A673 (cell line): ENCODE data around the gene PCCA. TPM values are rescaled to one million over a fixed set of nuclear protein-coding genes. Genes with fewer than 3 reads are reported as not detected.
"Not testable (repeated sequence)": the region's sequence is repeated elsewhere in the genome, so short reads cannot be mapped to it uniquely, and the experiment has no call there.

Source experiments
- BruUV-seq: library from RNA; stranded (reverse); fragments of 400-500 nt; replicated peaks from 2 replicates; lab custom pipeline; 2021; lab: Mats Ljungman, UMichigan
- CTCF ChIA-PET: fragments of 300-600 bp; sonication (Branson Sonifier 250); formaldehyde crosslinking; loops from one replicate; lab custom pipeline; 2022; ENCODE audit warnings: antibody characterized with exemption; lab: Charles Lee
- POLR2A ChIA-PET: fragments of 300-600 bp; sonication (Branson Sonifier 250); formaldehyde crosslinking; loops from one replicate; lab custom pipeline; 2022; ENCODE audit warnings: antibody characterized with exemption; ENCODE audit not compliant: low non-redundant PET; lab: Charles Lee
- DNase-seq: peaks from one replicate; pipeline ENCODE4 v3.0.0-alpha.2; 2015; ENCODE audit warnings: low spot score
- H3K27ac ChIP-seq: fragments of 200-600 bp; sonication (generic); 2 replicates; pipeline ENCODE4 v1.5.1; 2016; ENCODE audit warnings: mixed run types, low read depth, mild to moderate bottlenecking, mixed read lengths, antibody characterized with exemption, low read length; ENCODE audit not compliant: poor library complexity, severe bottlenecking
- H3K27me3 ChIP-seq: fragments of 200-600 bp; sonication (generic); replicated peaks from 2 replicates; pipeline ENCODE4 v1.6.1; 2017; ENCODE audit warnings: mixed run types, low read depth, mild to moderate bottlenecking, mixed read lengths, antibody characterized with exemption, low read length; ENCODE audit not compliant: insufficient read depth, poor library complexity
- H3K36me3 ChIP-seq: fragments of 200-600 bp; sonication (generic); 2 replicates; pipeline ENCODE4 v1.6.1; 2016; ENCODE audit warnings: mixed run types, mild to moderate bottlenecking, mixed read lengths, antibody characterized with exemption, low read length; ENCODE audit not compliant: insufficient read depth, poor library complexity, severe bottlenecking
- H3K4me1 ChIP-seq: fragments of 200-600 bp; sonication (generic); 2 replicates; pipeline ENCODE4 v1.6.1; 2017; ENCODE audit warnings: mixed run types, mild to moderate bottlenecking, mixed read lengths, antibody characterized with exemption, low read length; ENCODE audit not compliant: insufficient read depth, poor library complexity, severe bottlenecking
- H3K4me3 ChIP-seq: fragments of 200-600 bp; sonication (generic); 2 replicates; pipeline ENCODE4 v1.5.1; 2016; ENCODE audit warnings: low read depth, mixed run types, mild to moderate bottlenecking, mixed read lengths, low read length; ENCODE audit not compliant: poor library complexity, severe bottlenecking
- H3K9me3 ChIP-seq: fragments of 200-600 bp; sonication (generic); 2 replicates; pipeline ENCODE4 v1.6.1; 2016; ENCODE audit warnings: mixed run types, low read depth, mild to moderate bottlenecking, mixed read lengths, antibody characterized with exemption, low read length; ENCODE audit not compliant: poor library complexity, severe bottlenecking
- EZH2 ChIP-seq: fragments of 200-600 bp; sonication (generic); IDR thresholded peaks from 2 replicates; pipeline ENCODE4 v1.6.1; 2017; ENCODE audit warnings: borderline replicate concordance, low read depth, mild to moderate bottlenecking, mixed read lengths, antibody characterized with exemption, low read length; ENCODE audit not compliant: poor library complexity, severe bottlenecking
- intact Hi-C: fragments of 100-400 bp; cut with micrococcal nuclease; formaldehyde crosslinking; loops from one replicate; pipeline ENCODE4 v1.10.0; 2022; ENCODE audit not compliant: unreplicated experiment
- total RNA-seq: library from RNA; stranded (reverse); gene quantifications from 2 replicates; pipeline ENCODE4 v1.2.3, GENCODE V29; 2021
- TF ChIP-seq, protein P1 (sequence below): fragments of 300-800, 200-600 bp; sonication (generic); conservative IDR thresholded peaks from 2 replicates; pipeline ENCODE4 v1.5.1; 2017; ENCODE audit warnings: low read depth, mild to moderate bottlenecking, antibody characterized with exemption, low read length, moderate library complexity, mixed read lengths

The PCCA gene
- total RNA-seq, 1 experiment from 2014 or later, result 93.0 TPM

DNA sequence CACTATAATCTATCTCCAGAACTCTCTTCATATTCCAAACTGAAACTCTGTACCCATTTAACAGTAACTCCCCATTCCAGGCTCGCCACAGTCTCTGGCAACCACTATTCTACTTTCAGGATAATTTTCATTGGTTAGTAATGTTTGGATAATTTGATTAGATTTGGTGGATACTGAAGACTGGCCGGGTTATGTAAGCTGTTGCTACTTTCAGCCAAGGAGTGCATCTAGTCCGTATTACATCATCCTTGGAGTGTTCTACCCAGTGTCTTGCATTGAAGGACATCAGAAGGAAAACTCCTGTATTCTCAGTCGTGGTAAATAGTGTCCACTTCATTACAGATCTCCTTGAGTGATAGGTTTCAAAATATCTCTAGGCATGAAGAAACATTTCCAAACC lies 60.5 kb downstream of the PCCA start:
- H3K36me3 ChIP-seq, result no peaks in the 10 kb centered on the region
- no peaks in the 10 kb centered on the region for H3K27me3 ChIP-seq
- H3K4me3 ChIP-seq, result no peak overlapping the region
- POLR2A ChIA-PET, result no interaction called here
- no peak overlapping the region for H3K27ac ChIP-seq
- no TSS peak for BruUV-seq
- no peaks in the 10 kb centered on the region for H3K4me1 ChIP-seq
- intact Hi-C loops, result no loop called here
- H3K9me3 ChIP-seq, result peaks cover 7% of the 10 kb centered on the region
- TF ChIP-seq, protein P1, sequence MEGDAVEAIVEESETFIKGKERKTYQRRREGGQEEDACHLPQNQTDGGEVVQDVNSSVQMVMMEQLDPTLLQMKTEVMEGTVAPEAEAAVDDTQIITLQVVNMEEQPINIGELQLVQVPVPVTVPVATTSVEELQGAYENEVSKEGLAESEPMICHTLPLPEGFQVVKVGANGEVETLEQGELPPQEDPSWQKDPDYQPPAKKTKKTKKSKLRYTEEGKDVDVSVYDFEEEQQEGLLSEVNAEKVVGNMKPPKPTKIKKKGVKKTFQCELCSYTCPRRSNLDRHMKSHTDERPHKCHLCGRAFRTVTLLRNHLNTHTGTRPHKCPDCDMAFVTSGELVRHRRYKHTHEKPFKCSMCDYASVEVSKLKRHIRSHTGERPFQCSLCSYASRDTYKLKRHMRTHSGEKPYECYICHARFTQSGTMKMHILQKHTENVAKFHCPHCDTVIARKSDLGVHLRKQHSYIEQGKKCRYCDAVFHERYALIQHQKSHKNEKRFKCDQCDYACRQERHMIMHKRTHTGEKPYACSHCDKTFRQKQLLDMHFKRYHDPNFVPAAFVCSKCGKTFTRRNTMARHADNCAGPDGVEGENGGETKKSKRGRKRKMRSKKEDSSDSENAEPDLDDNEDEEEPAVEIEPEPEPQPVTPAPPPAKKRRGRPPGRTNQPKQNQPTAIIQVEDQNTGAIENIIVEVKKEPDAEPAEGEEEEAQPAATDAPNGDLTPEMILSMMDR, result no peak
- TF ChIP-seq EZH2, result no peak
- CTCF ChIA-PET, result no interaction called here
- no peak for DNase-seq

GRCh38 chr13:100150711-100151110 lies 61.8 kb downstream of the PCCA start:
- DNase-seq, intact Hi-C loops: not testable (repeated sequence)

GRCh38 chr13:100154842-100155416 lies 66.0 kb downstream of the PCCA start:
- intact Hi-C loops, result no loop called here
- no peak for DNase-seq
- CTCF ChIA-PET, result no interaction called here
- TF ChIP-seq, protein P1, result no peak
- no peak for TF ChIP-seq EZH2
- no peak overlapping the region for H3K4me3 ChIP-seq
- no peak overlapping the region for H3K27ac ChIP-seq
- no peaks in the 10 kb centered on the region for H3K36me3 ChIP-seq
- H3K9me3 ChIP-seq, result no peaks in the 10 kb centered on the region
- BruUV-seq, result no TSS peak
- H3K27me3 ChIP-seq, result no peaks in the 10 kb centered on the region
- no peaks in the 10 kb centered on the region for H3K4me1 ChIP-seq
- POLR2A ChIA-PET, result no interaction called here

More at GRCh38 chr13:100150711-100151110, 61.8 kb downstream of the PCCA start:
- H3K27me3 ChIP-seq, CTCF ChIA-PET, H3K4me3 ChIP-seq, POLR2A ChIA-PET, H3K4me1 ChIP-seq, H3K27ac ChIP-seq, H3K36me3 ChIP-seq, BruUV-seq, H3K9me3 ChIP-seq: not testable (repeated sequence)

DNA sequence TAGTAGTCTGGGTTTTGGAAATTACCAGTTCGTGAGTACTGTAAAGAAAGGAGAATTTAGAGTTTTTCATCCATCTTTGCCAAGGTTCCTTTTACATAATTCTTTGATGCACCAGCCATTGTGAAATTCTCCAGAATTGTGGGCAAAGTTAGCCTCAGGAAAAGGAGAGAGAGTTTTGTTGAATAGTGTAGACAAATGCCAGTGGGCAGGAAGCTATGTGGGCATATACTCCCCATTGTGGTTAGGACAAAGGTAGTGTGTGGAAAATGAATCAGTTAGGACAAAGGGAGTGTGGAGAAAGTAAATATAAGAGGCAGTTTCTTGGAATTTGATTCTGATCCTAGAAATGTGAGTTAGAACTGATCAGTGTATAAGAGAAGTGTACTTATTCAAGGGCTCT lies 67.9 kb downstream of the PCCA start:
- no TSS peak for BruUV-seq
- intact Hi-C loops, result no loop called here

More for the DNA sequence above, 67.9 kb downstream of the PCCA start:
- Histone ChIP-seq H3K4me1 (no peaks in the 10 kb centered on the region), H3K36me3 (no peaks in the 10 kb centered on the region), H3K27ac (no peak overlapping the region), H3K4me3 (no peak overlapping the region), H3K27me3 (no peaks in the 10 kb centered on the region), H3K9me3 (no peaks in the 10 kb centered on the region)
- POLR2A ChIA-PET, result no interaction called here
- DNase-seq, result no peak
- no peak for TF ChIP-seq EZH2
- TF ChIP-seq, protein P1, result no peak
- CTCF ChIA-PET, result no interaction called here
